ENCODE data around the gene SPECC1L.

The SPECC1L gene

GRCh38 chr22:24404561-24405275 is 134.1 kb downstream of the SPECC1L start:
- DNase-seq: no peak

GRCh38 chr22:24405631-24406321 is 135.1 kb downstream of the SPECC1L start:
- DNase-seq: no peak

- no peak for DNase-seq
Measured at GRCh38 chr22:24406322-24407277, 136.0 kb downstream of the SPECC1L start.

GRCh38 chr22:24407278-24407665 is 136.6 kb downstream of the SPECC1L start:
- no peak for DNase-seq

- no peak for DNase-seq
Measured at GRCh38 chr22:24407884-24408283, 137.3 kb downstream of the SPECC1L start.

GRCh38 chr22:24408630-24409029 is 138.0 kb downstream of the SPECC1L start:
- no peak for DNase-seq

- DNase-seq: no peak
Measured at GRCh38 chr22:24409707-24410106, 139.1 kb downstream of the SPECC1L start.

- no peak for DNase-seq
Measured at GRCh38 chr22:24410110-24410856, 139.7 kb downstream of the SPECC1L start.

- DNase-seq: no peak
Measured at GRCh38 chr22:24411256-24412004, 140.8 kb downstream of the SPECC1L start.

- DNase-seq: no peak
Measured at GRCh38 chr22:24412274-24412673, 141.6 kb downstream of the SPECC1L start.

GRCh38 chr22:24413271-24413670 is 142.6 kb downstream of the SPECC1L start:
- DNase-seq: no peak

- DNase-seq: no peak
Measured at GRCh38 chr22:24413736-24414385, 143.2 kb downstream of the SPECC1L start.

GRCh38 chr22:24414523-24414922 is 143.9 kb downstream of the SPECC1L start:
- DNase-seq: no peak

GRCh38 chr22:24414984-24415945 is 144.6 kb downstream of the SPECC1L start:
- no peak for DNase-seq

GRCh38 chr22:24416095-24416494 is 145.5 kb downstream of the SPECC1L start:
- peak; percentile 61 for DNase-seq

GRCh38 chr22:24416611-24417010 is 146.0 kb downstream of the SPECC1L start:
- DNase-seq: no peak

GRCh38 chr22:24417200-24417599 is 146.6 kb downstream of the SPECC1L start:
- no peak for DNase-seq

- DNase-seq: no peak
Measured at GRCh38 chr22:24417901-24418641, 147.4 kb downstream of the SPECC1L start.

GRCh38 chr22:24418786-24419474 is 148.3 kb downstream of the SPECC1L start:
- no peak for DNase-seq

All from NCI-H2171 treated with DMSO at 0.1 percent for 48 hours (cell line).